Testis (tissue), 2 donors: Measurements from ENCODE around the gene KRTAP3-3.

Experiments
- POLR2A ChIP-seq: fragments of 450-650 bp; IDR thresholded peaks from one replicate; pipeline ENCODE4 v1.6.1; 2017; ENCODE audit warnings: antibody characterized with exemption, mild to moderate bottlenecking, moderate library complexity
- TF ChIP-seq, protein P1 (sequence below), 3 experiments: fragments of 450-650 bp in 2 of 3; fragments of 200-600 bp in 1 of 3; sonication (generic) in 1 of 3; IDR thresholded peaks; one replicate each; pipeline ENCODE4 v1.5.1; 2016 to 2019; ENCODE audit warnings: antibody characterized with exemption in 3 of 3, mild to moderate bottlenecking in 2 of 3, moderate library complexity in 1 of 3

DNA sequence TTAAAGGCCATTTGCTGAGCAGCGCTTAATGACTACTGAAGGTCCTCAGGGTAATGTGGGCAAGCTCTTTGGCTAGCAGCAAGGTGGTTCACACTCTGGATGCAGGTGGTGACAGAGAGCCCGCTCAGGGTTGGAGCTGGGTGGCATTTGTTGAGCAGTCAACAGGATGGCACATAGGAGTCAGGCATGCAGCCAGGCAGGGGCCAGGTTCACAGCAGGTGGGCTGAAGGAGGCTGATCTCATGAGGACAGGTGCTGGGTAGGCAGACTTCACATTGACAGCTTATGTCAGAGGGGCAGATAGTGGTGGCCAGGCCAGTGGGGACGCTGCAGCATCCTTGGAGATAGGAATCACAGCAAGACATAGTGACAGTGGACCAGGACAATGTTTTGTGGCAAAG lies 10.4 kb upstream of the KRTAP3-3 start:
- TF ChIP-seq POLR2A, result no peak
- TF ChIP-seq, protein P1, sequence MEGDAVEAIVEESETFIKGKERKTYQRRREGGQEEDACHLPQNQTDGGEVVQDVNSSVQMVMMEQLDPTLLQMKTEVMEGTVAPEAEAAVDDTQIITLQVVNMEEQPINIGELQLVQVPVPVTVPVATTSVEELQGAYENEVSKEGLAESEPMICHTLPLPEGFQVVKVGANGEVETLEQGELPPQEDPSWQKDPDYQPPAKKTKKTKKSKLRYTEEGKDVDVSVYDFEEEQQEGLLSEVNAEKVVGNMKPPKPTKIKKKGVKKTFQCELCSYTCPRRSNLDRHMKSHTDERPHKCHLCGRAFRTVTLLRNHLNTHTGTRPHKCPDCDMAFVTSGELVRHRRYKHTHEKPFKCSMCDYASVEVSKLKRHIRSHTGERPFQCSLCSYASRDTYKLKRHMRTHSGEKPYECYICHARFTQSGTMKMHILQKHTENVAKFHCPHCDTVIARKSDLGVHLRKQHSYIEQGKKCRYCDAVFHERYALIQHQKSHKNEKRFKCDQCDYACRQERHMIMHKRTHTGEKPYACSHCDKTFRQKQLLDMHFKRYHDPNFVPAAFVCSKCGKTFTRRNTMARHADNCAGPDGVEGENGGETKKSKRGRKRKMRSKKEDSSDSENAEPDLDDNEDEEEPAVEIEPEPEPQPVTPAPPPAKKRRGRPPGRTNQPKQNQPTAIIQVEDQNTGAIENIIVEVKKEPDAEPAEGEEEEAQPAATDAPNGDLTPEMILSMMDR (IDR thresholded peaks at IDR 0.05), result no peak
